H1 (cell line): ENCODE measurements around the gene KCNJ10. TPM values are rescaled to one million over a fixed set of nuclear protein-coding genes. Genes with fewer than 3 reads are reported as not detected.

ENCODE experiments used
- CTCF ChIA-PET: fragments of 300-600 bp; sonication (Branson Sonifier 250); formaldehyde crosslinking; loops from one replicate; lab custom pipeline; 2021; ENCODE audit not compliant: partially characterized antibody; lab: Charles Lee
- POLR2A ChIA-PET: fragments of 300-600 bp; sonication (Branson Sonifier 250); formaldehyde crosslinking; loops from one replicate; lab custom pipeline; 2021; ENCODE audit warnings: inconsistent platforms; ENCODE audit not compliant: partially characterized antibody; lab: Charles Lee
- DNase-seq, 2 experiments: peaks; one replicate each; pipeline versions ENCODE4 v3.0.0 to v3.0.0-alpha.2; 2010 to 2022; ENCODE audit warnings: low spot score in 2 of 2, low read depth in 1 of 2, mixed read lengths in 1 of 2
- FAIRE-seq: peaks from 2 replicates; lab custom pipeline; 2011; peaks lifted over from hg19 to GRCh38; lab: Jason Lieb, UNC
- H2AFZ ChIP-seq: 2 replicates; pipeline ENCODE4 v1.8.1; 2012; ENCODE audit warnings: low read length, inconsistent platforms
- H2AK5ac ChIP-seq: 2 replicates; pipeline ENCODE4 v1.6.1; 2013; ENCODE audit warnings: low read depth, low read length
- H2BK120ac ChIP-seq: replicated peaks from 2 replicates; pipeline ENCODE3; 2013; ENCODE audit warnings: low read depth, low read length, inconsistent platforms
- H2BK12ac ChIP-seq: 2 replicates; pipeline ENCODE4 v1.6.1; 2013; ENCODE audit warnings: low read depth, low read length
- H2BK15ac ChIP-seq: 2 replicates; pipeline ENCODE4 v1.6.1; 2013; ENCODE audit warnings: low read length
- H2BK20ac ChIP-seq: 2 replicates; pipeline ENCODE4 v1.6.1; 2013; ENCODE audit warnings: low read length
- H2BK5ac ChIP-seq: 2 replicates; pipeline ENCODE4 v1.6.1; 2013; ENCODE audit warnings: low read depth, low read length
- H3K14ac ChIP-seq: 2 replicates; pipeline ENCODE4 v1.6.1; 2013; ENCODE audit warnings: inconsistent platforms; ENCODE audit not compliant: insufficient read length
- H3K18ac ChIP-seq: 2 replicates; pipeline ENCODE4 v1.6.1; 2013; ENCODE audit warnings: low read length; ENCODE audit errors: extremely low read depth
- H3K23ac ChIP-seq: 2 replicates; pipeline ENCODE4 v1.6.1; 2013; ENCODE audit warnings: inconsistent platforms; ENCODE audit not compliant: insufficient read length
- H3K23me2 ChIP-seq: 2 replicates; pipeline ENCODE4 v1.6.1; 2013; ENCODE audit warnings: low read depth, low read length
- H3K27ac ChIP-seq: 2 replicates; pipeline ENCODE4 v1.6.1; 2011; ENCODE audit warnings: low read depth, low read length, inconsistent platforms
- H3K27me3 ChIP-seq, 4 experiments: replicated peaks in 1 of 4; 1 replicate in 1 of 4; 2 replicates in 3 of 4; pipeline versions ENCODE4 v1.6.1 to v1.8.1; 2011 to 2013; ENCODE audit warnings: low read length in 3 of 4, mild to moderate bottlenecking in 3 of 4, inconsistent platforms in 2 of 4, mixed read lengths in 2 of 4, moderate library complexity in 1 of 4; ENCODE audit not compliant: control insufficient read depth in 3 of 4, insufficient read depth in 3 of 4; ENCODE audit errors: extremely low read depth in 1 of 4
- H3K36me3 ChIP-seq, 4 experiments: 2 replicates each; pipeline versions ENCODE4 v1.6.1 to v1.8.1; 2011 to 2013; ENCODE audit warnings: mild to moderate bottlenecking in 4 of 4, low read length in 3 of 4, moderate library complexity in 2 of 4, control low read depth in 1 of 4, inconsistent platforms in 1 of 4; ENCODE audit not compliant: insufficient read depth in 4 of 4, control insufficient read depth in 2 of 4
- H3K4ac ChIP-seq: replicated peaks from 2 replicates; pipeline ENCODE3; 2013; ENCODE audit warnings: low read length, low read depth, mixed read lengths, inconsistent platforms; ENCODE audit not compliant: insufficient read length
- H3K4me1 ChIP-seq, 4 experiments: replicated peaks in 1 of 4; 1 replicate in 1 of 4; 2 replicates in 3 of 4; pipeline versions ENCODE4 v1.6.1 to v1.8.1; 2011 to 2013; ENCODE audit warnings: low read length in 3 of 4, inconsistent platforms in 2 of 4, mixed read lengths in 1 of 4; ENCODE audit not compliant: insufficient read depth in 4 of 4, control insufficient read depth in 3 of 4
- H3K4me2 ChIP-seq, 2 experiments: 2 replicates each; pipeline versions ENCODE4 v1.6.1 to v1.8.1; 2011 to 2013; ENCODE audit warnings: low read depth in 2 of 2, low read length in 2 of 2, control low read depth in 1 of 2, inconsistent platforms in 1 of 2, mild to moderate bottlenecking in 1 of 2; ENCODE audit not compliant: insufficient read depth in 1 of 2
- H3K4me3 ChIP-seq, 4 experiments: fragments of 200-600, 300-600 bp in 1 of 4; sonication (generic), shearing (Covaris generic), sonication (Bioruptor Twin) in 1 of 4; 2 replicates each; pipeline versions ENCODE4 v1.5.1 to v1.8.1; 2011 to 2016; ENCODE audit warnings: low read length in 4 of 4, low read depth in 3 of 4, control low read depth in 2 of 4, inconsistent platforms in 2 of 4, mild to moderate bottlenecking in 2 of 4, mixed read lengths in 1 of 4, moderate library complexity in 1 of 4; ENCODE audit not compliant: insufficient read depth in 2 of 4; ENCODE audit errors: extremely low read depth in 1 of 4
- H3K56ac ChIP-seq: replicated peaks from 2 replicates; pipeline ENCODE3; 2013; ENCODE audit warnings: low read depth, mild to moderate bottlenecking, mixed read lengths, low read length, inconsistent platforms; ENCODE audit not compliant: insufficient read length
- H3K79me1 ChIP-seq: 2 replicates; pipeline ENCODE4 v1.6.1; 2013; ENCODE audit warnings: low read depth, low read length, control low read depth
- H3K79me2 ChIP-seq, 2 experiments: 2 replicates each; pipeline versions ENCODE4 v1.6.1 to v1.8.1; 2012 to 2013; ENCODE audit warnings: low read length in 2 of 2, mild to moderate bottlenecking in 2 of 2, inconsistent platforms in 1 of 2; ENCODE audit not compliant: insufficient read depth in 2 of 2, control insufficient read depth in 1 of 2
- H3K9ac ChIP-seq, 4 experiments: replicated peaks in 1 of 4; 1 replicate in 1 of 4; 2 replicates in 3 of 4; pipeline versions ENCODE4 v1.6.1 to v1.8.1; 2011 to 2013; ENCODE audit warnings: low read depth in 3 of 4, low read length in 3 of 4, control low read depth in 2 of 4, mild to moderate bottlenecking in 2 of 4, moderate library complexity in 2 of 4, inconsistent platforms in 1 of 4; ENCODE audit errors: extremely low read depth in 1 of 4
- H3K9me3 ChIP-seq, 2 experiments: 2 replicates each; pipeline versions ENCODE4 v1.6.1 to v1.8.1; 2012 to 2013; ENCODE audit warnings: mild to moderate bottlenecking in 2 of 2, moderate library complexity in 2 of 2, control low read depth in 1 of 2, inconsistent platforms in 1 of 2, low read depth in 1 of 2, low read length in 1 of 2, mixed read lengths in 1 of 2; ENCODE audit not compliant: insufficient read depth in 2 of 2
- H4K20me1 ChIP-seq, 2 experiments: replicated peaks in 1 of 2; 2 replicates each; pipeline versions ENCODE3 to v1.8.1; 2011 to 2013; ENCODE audit warnings: inconsistent platforms in 2 of 2, low read length in 2 of 2, mild to moderate bottlenecking in 1 of 2; ENCODE audit not compliant: insufficient read depth in 2 of 2, control insufficient read depth in 1 of 2
- H4K5ac ChIP-seq: 2 replicates; pipeline ENCODE4 v1.6.1; 2013; ENCODE audit warnings: low read length, low read depth, mixed read lengths, inconsistent platforms; ENCODE audit not compliant: insufficient read length
- H4K8ac ChIP-seq: 2 replicates; pipeline ENCODE4 v1.8.0; 2013; ENCODE audit warnings: mild to moderate bottlenecking, moderate library complexity, low read length, inconsistent platforms; ENCODE audit not compliant: insufficient read depth; ENCODE audit errors: extremely low read depth
- H4K91ac ChIP-seq: replicated peaks from 2 replicates; pipeline ENCODE3; 2013; ENCODE audit warnings: low read length, mixed read lengths, inconsistent platforms; ENCODE audit not compliant: insufficient read length
- GABPA ChIP-seq: IDR thresholded peaks from 2 replicates; pipeline ENCODE4 v1.6.1; 2011; ENCODE audit warnings: mild to moderate bottlenecking, low read length, moderate library complexity, borderline replicate concordance; ENCODE audit not compliant: insufficient read depth
- KDM5A ChIP-seq: fragments of 200-600 bp; IDR thresholded peaks from 2 replicates; pipeline ENCODE4 v1.7.1; 2012; ENCODE audit warnings: mild to moderate bottlenecking, low read length, inconsistent platforms, mixed read lengths
- PHF8 ChIP-seq: fragments of 200-600 bp; sonication (generic); conservative IDR thresholded peaks from 2 replicates; pipeline ENCODE4 v1.7.1; 2012; ENCODE audit warnings: low read depth, mild to moderate bottlenecking, inconsistent platforms, low read length, moderate library complexity
- WGBS, 2 experiments: shearing (Covaris generic) in 1 of 2; methylation state at CpG; one replicate each; pipeline versions ENCODE4 v1.1.6 to v1.1.7; 2013 to 2015; ENCODE audit warnings: low lambda C conversion rate in 2 of 2, mixed read lengths in 2 of 2, inconsistent platforms in 1 of 2, low coverage in 1 of 2, missing lambda C conversion rate in 1 of 2; ENCODE audit not compliant: insufficient replicate concordance in 2 of 2, insufficient coverage in 1 of 2, insufficient read length in 1 of 2; ENCODE audit errors: extremely low coverage in 1 of 2, missing lambda C conversion rate in 1 of 2; 5-methylcytosine and 5-hydroxymethylcytosine counted together
- polyA plus RNA-seq, 7 experiments: library from polyadenylated mRNA; depleted of rRNA in 3 of 7; stranded (reverse) in 5 of 7; unstranded in 2 of 7; fragments of >200 nt in 5 of 7; fragments of 200-250 nt in 2 of 7; gene quantifications; 1 replicate in 5 of 7; 2 replicates in 1 of 7; 4 replicates in 1 of 7; pipeline versions ENCODE4 v1.2.1 to v1.2.3, GENCODE V29; 2011 to 2013; ENCODE audit warnings: missing spikeins in 2 of 7, mixed read lengths in 2 of 7
- total RNA-seq: library from RNA; stranded (reverse); fragmentation: NEBNext Ultra II Directional; extraction: Animal tissue kit (Norgen Biotek cat#: 25700); gene quantifications from 2 replicates; pipeline ENCODE4 v1.2.1, GENCODE V29; 2021
- TF ChIP-seq, protein P1 (sequence below): IDR thresholded peaks from 2 replicates; pipeline ENCODE4 v1.6.1; 2011; ENCODE audit warnings: low read depth, mild to moderate bottlenecking, low read length; ENCODE audit not compliant: insufficient read depth

KCNJ10 gene
- total and polyA plus RNA-seq, 2 of the 8 experiments (the other 6 are each of a cell fraction or from before 2014, with no cell fraction given), result 1.7 to 2.4 TPM

DNA sequence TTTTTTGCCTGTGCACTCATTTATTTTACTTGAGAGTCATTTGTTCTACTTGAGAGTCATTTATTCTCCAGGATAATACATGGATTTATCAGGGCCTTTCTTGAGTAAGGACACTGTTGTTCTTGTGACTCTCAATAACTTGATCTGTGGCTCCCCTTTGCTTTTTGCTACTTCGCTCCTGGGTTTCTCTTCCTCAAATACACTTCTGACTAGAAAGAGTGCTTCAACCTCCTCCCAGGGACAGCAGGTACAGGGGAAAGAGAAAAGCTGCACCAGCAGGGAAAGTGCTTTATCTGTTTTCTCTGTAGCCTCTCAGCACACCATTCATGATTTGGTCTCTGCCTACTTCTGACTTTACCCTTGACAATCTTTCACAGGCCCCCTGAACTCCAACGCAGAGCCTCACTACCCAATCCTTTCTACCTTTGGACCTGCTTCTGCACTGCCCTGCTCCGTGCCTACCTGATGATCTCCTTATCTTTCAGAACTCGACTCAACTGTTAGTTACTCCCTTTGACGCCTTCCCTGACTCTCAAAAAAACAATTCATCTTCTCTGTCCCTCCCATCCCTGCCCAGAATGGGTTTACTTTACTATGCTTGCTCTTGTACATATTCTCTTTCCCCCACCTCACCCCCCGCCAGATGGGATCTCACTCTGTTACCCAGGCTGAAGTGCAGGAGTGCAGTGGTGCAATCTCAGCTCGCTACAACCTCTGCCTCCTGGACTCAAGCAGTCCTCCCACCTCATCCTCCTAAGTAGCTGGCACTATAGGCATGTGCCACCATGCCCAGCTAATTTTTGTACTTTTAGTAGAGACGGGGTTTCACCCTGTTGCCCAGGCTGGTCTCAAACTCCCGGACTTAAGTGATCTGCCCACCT lies 22.6 kb downstream of the KCNJ10 start:
- H3K14ac ChIP-seq, result no peak overlapping the region
- no peak overlapping the region; the same call in 1 of the 2 replicates for H3K18ac ChIP-seq
- no peaks in the 10 kb centered on the region for H3K9me3 ChIP-seq
- H4K91ac ChIP-seq, result no peak overlapping the region
- no peaks in the 10 kb centered on the region for H4K20me1 ChIP-seq
- H4K5ac ChIP-seq, result peak overlapping the region; percentile 65
- no peak overlapping the region for H3K9ac ChIP-seq
- H4K8ac ChIP-seq, result no peak overlapping the region
- peaks cover 10 to 24% (median 16%) of the 10 kb centered on the region in 4 experiments for H3K4me1 ChIP-seq
- H3K27me3 ChIP-seq, result no peaks in the 10 kb centered on the region; a peak in 1 of 7 replicates
- no peak overlapping the region for H3K23ac ChIP-seq
- no peaks in the 10 kb centered on the region for H3K23me2 ChIP-seq
- peak overlapping the region; percentile 42 to 48; a peak in 3 of 4 replicates for H3K4me2 ChIP-seq
- peak overlapping the region; percentile 63; the same call in 1 of the 2 replicates for H2AFZ ChIP-seq
- H3K36me3 ChIP-seq, result no peaks in the 10 kb centered on the region
- no peak overlapping the region for H2BK5ac ChIP-seq
- H3K79me1 ChIP-seq, result no peaks in the 10 kb centered on the region
- H2BK12ac ChIP-seq, result peak overlapping the region; percentile 32; the same call in 1 of the 2 replicates
- H3K4ac ChIP-seq, result peak overlapping the region; percentile 5
- H2BK15ac ChIP-seq, result no peak overlapping the region
- TF ChIP-seq GABPA (no peak), PHF8 (no peak), KDM5A (no peak)
- TF ChIP-seq, protein P1, sequence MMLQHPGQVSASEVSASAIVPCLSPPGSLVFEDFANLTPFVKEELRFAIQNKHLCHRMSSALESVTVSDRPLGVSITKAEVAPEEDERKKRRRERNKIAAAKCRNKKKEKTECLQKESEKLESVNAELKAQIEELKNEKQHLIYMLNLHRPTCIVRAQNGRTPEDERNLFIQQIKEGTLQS, result no peak
- POLR2A ChIA-PET, result interaction anchor here (1.0 to 3.4 kb wide), 8 partner anchors 15 to 41 kb away, joined by 3 to 18 read pairs (median 4); partner anchors contain the start of gene PIGM
- no peak overlapping the region for H2BK20ac ChIP-seq
- H2BK120ac ChIP-seq, result no peak overlapping the region
- H3K4me3 ChIP-seq, result peak overlapping the region in 1 of 4 experiments; percentile 14; a peak in 2 of 8 replicates
- no peaks in the 10 kb centered on the region for H3K79me2 ChIP-seq
- FAIRE-seq, result no peak
- no peak for DNase-seq
- H3K56ac ChIP-seq, result no peak overlapping the region
- 86% methylated on average over 9 of the region's 9 CpGs; no CpG with 5 or more reads in 1 of the 2 experiments for WGBS, 2 experiments
- CTCF ChIA-PET, result interaction anchor here (0.6 to 46.4 kb wide), 20 partner anchors 11 to 170 kb away, joined by 3 to 1874 read pairs (median 4); partner anchors contain the start of genes CFAP45, IGSF8, KCNJ10 and KCNJ9
- no peak overlapping the region for H3K27ac ChIP-seq
- H2AK5ac ChIP-seq, result no peak overlapping the region
